ENCODE data around the gene KIF7. TPM values are rescaled to one million over a fixed set of nuclear protein-coding genes. Genes with fewer than 3 reads are reported as not detected.
A peak's percentile ranks its signal among the peaks of the same experiment; 100 is the strongest.

Gene KIF7
- total RNA-seq, 1 donor from 2014 or later, result 4.3 TPM

- peaks cover 10% of the 10 kb centered on the region for H3K36me3 ChIP-seq
- H3K4me3 ChIP-seq, result no peak overlapping the region
- no peaks in the 10 kb centered on the region for H3F3A ChIP-seq (ENCODE audit: low read depth)
- no peaks in the 10 kb centered on the region for H3K9me3 ChIP-seq (ENCODE audit: low read depth)
- H3K79me2 ChIP-seq (ENCODE audit: low read depth), result no peaks in the 10 kb centered on the region
- H2AFZ ChIP-seq (replicated peaks), result no peak overlapping the region
- Mint-ChIP-seq H3K36me3 (peaks cover 60% of the 10 kb centered on the region), H3K27ac (peak overlapping the region; percentile 70), H3K4me3 (no peak overlapping the region), H3K4me1 (peaks cover 4% of the 10 kb centered on the region), H3K9me3 (peaks cover 18% of the 10 kb centered on the region), H3K27me3 (ENCODE audit: insufficient read depth, low read depth) (peaks cover 21% of the 10 kb centered on the region)
- no peaks in the 10 kb centered on the region for H3K4me1 ChIP-seq
- peaks cover 8% of the 10 kb centered on the region for H4K20me1 ChIP-seq (ENCODE audit: low read depth)
- H3K9ac ChIP-seq, result no peak overlapping the region
- H3K27me3 ChIP-seq, result no peaks in the 10 kb centered on the region
- no peak for TF ChIP-seq CTCF (IDR thresholded peaks at IDR 0.05)
- TF ChIP-seq EZH2phosphoT487 (IDR thresholded peaks at IDR 0.05), result no peak
- TF ChIP-seq EZH2 (IDR thresholded peaks at IDR 0.05), result no peak
- H3K4me2 ChIP-seq, result no peak overlapping the region
- no peak overlapping the region for H3K27ac ChIP-seq
- DNase-seq (ENCODE audit: low spot score), result no peak
Measured at GRCh38 chr15:89629829-89630228, 25.4 kb downstream of the KIF7 start.

DNA sequence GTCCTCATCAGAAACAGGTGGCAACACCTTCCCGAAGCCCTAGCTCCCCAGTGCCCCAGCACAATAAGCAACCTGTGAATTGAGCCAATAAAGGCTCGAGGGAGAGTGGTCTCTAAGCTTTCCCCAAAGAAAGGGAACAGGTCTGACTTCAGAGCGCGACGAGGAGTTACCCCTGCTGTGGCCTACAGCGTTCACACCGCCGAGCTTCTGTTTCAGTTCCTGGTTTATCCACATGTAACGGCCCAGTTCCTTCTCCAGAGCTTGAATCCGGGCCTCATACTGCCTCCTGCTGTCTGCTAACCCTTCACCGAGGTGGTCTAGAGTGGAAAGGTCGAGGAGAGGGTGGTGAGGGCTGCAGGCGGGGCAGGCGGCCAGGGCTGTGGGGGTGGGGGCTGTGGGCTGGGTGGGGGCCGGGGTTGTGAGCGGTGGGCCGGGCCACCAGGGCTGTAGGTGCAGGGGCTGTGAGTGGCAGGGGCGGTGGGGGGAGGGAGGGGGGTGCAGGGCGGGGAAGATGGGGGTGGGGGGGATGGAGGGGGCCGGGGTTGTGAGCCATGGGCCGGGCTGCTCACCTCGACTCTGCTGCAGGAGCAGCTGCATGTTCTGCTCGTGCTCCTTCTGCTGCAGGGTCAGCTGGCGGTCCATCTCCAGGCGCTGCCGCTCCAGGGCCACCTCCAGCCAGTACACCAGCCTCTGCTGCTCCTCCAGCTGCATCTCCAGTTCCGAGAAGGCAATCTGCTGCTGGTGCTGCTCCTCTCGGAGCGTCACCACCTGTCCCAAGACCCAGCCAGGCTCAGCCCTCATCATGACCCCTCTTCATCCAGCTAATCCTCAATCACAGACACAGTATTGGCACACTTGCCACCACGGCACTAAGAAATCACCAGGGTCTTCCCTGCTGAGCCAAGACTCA is 26.2 kb downstream of the KIF7 start:
- H3K4me3 ChIP-seq, result no peak overlapping the region
- no peaks in the 10 kb centered on the region for H3K79me2 ChIP-seq (ENCODE audit: low read depth)
- TF ChIP-seq CTCF (IDR thresholded peaks at IDR 0.05) (no peak), EZH2 (IDR thresholded peaks at IDR 0.05) (no peak), EZH2phosphoT487 (IDR thresholded peaks at IDR 0.05) (no peak)
- H3K9me3 Mint-ChIP-seq, result peaks cover 12% of the 10 kb centered on the region
- H3K4me3 Mint-ChIP-seq, result peak overlapping the region; percentile 19
- H2AFZ ChIP-seq (replicated peaks), result no peak overlapping the region
- peaks cover 8% of the 10 kb centered on the region for H4K20me1 ChIP-seq (ENCODE audit: low read depth)
- H3K4me1 ChIP-seq, result no peaks in the 10 kb centered on the region
- peaks cover 9% of the 10 kb centered on the region for H3K36me3 ChIP-seq
- peaks cover 21% of the 10 kb centered on the region for H3K27me3 Mint-ChIP-seq (ENCODE audit: insufficient read depth, low read depth)
- H3K9me3 ChIP-seq (ENCODE audit: low read depth), result no peaks in the 10 kb centered on the region
- no peaks in the 10 kb centered on the region for H3F3A ChIP-seq (ENCODE audit: low read depth)
- peaks cover 60% of the 10 kb centered on the region for H3K36me3 Mint-ChIP-seq
- peak overlapping the region; percentile 70 for H3K27ac Mint-ChIP-seq
- H3K27ac ChIP-seq, result no peak overlapping the region
- H3K9ac ChIP-seq, result no peak overlapping the region
- H3K4me1 Mint-ChIP-seq, result peaks cover 4% of the 10 kb centered on the region
- DNase-seq (ENCODE audit: low spot score), result peak; percentile 11
- no peaks in the 10 kb centered on the region for H3K27me3 ChIP-seq
- no peak overlapping the region for H3K4me2 ChIP-seq

- no peak overlapping the region for H3K27ac ChIP-seq
- H4K20me1 ChIP-seq (ENCODE audit: low read depth), result peaks cover 8% of the 10 kb centered on the region
- H3K79me2 ChIP-seq (ENCODE audit: low read depth), result no peaks in the 10 kb centered on the region
- H3K27me3 Mint-ChIP-seq (ENCODE audit: insufficient read depth, low read depth), result peaks cover 19% of the 10 kb centered on the region
- H3K9me3 Mint-ChIP-seq, result peaks cover 6% of the 10 kb centered on the region
- H2AFZ ChIP-seq (replicated peaks), result no peak overlapping the region
- no peak overlapping the region for H3K9ac ChIP-seq
- no peaks in the 10 kb centered on the region for H3K4me1 ChIP-seq
- no peak overlapping the region for H3K4me3 Mint-ChIP-seq
- no peak for DNase-seq (ENCODE audit: low spot score)
- no peak overlapping the region for H3K4me2 ChIP-seq
- TF ChIP-seq EZH2phosphoT487 (IDR thresholded peaks at IDR 0.05), result no peak
- no peak for TF ChIP-seq EZH2 (IDR thresholded peaks at IDR 0.05)
- no peak for TF ChIP-seq CTCF (IDR thresholded peaks at IDR 0.05)
- H3K9me3 ChIP-seq (ENCODE audit: low read depth), result no peaks in the 10 kb centered on the region
- H3K27ac Mint-ChIP-seq, result no peak overlapping the region
- no peak overlapping the region for H3K4me3 ChIP-seq
- peaks cover 5% of the 10 kb centered on the region for H3K36me3 ChIP-seq
- H3K4me1 Mint-ChIP-seq, result peaks cover 4% of the 10 kb centered on the region
- no peaks in the 10 kb centered on the region for H3F3A ChIP-seq (ENCODE audit: low read depth)
- H3K36me3 Mint-ChIP-seq, result peaks cover 60% of the 10 kb centered on the region
- H3K27me3 ChIP-seq, result no peaks in the 10 kb centered on the region
Measured at GRCh38 chr15:89628301-89628700, 27.0 kb downstream of the KIF7 start.
